Measurements from ENCODE around the gene SPAAR. TPM values are rescaled to one million over a fixed set of nuclear protein-coding genes. Genes with fewer than 3 reads are reported as not detected.

The SPAAR gene
- total RNA-seq, 4 donors from 2014 or later, result 5.6 to 70.1 (median 18.4) TPM

DNA sequence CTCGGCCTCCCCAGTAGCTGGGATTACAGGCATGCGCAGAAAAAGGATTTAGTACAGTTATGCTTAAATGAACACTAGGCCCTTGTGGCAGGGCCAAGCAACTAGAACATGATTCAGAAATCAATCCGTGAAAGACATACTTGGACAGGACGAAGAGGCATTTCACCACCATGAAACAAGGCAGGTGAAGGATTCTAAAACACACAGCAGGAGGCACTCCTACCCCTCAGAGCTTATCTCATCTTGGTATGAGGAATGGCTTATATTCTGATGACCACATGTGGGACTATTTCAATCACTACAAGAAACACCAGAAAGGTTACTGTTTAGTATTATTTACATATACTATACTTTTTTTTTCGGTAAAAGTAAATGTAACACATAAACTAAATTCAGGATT is 33.0 kb downstream of the SPAAR start:
- ATAC-seq (ENCODE audit: low FRiP score) (no peak), DNase-seq (ENCODE audit: low spot score) (no peak)
- TF ChIP-seq, protein P1, sequence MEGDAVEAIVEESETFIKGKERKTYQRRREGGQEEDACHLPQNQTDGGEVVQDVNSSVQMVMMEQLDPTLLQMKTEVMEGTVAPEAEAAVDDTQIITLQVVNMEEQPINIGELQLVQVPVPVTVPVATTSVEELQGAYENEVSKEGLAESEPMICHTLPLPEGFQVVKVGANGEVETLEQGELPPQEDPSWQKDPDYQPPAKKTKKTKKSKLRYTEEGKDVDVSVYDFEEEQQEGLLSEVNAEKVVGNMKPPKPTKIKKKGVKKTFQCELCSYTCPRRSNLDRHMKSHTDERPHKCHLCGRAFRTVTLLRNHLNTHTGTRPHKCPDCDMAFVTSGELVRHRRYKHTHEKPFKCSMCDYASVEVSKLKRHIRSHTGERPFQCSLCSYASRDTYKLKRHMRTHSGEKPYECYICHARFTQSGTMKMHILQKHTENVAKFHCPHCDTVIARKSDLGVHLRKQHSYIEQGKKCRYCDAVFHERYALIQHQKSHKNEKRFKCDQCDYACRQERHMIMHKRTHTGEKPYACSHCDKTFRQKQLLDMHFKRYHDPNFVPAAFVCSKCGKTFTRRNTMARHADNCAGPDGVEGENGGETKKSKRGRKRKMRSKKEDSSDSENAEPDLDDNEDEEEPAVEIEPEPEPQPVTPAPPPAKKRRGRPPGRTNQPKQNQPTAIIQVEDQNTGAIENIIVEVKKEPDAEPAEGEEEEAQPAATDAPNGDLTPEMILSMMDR (IDR thresholded peaks at IDR 0.05), result no peak

DNA sequence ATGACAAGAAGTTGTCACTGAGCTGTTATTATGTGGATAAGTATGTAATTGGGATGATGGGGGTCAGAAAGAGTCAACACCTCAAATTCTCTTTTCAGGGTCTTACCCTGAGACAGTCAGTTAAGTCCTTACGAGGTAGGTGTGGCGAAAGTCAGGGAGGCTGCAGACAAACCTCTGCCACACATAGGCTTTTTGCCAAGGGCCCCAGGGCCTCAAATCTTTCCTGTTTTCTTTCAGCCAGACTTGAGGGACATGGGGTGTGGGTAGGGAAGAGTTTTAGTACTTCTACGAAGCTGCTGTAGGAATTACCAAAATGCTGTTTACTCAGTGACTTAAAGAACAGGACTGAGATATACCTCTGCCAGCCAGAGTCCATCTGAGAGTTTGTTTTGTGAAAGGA is 34.9 kb downstream of the SPAAR start:
- DNase-seq (ENCODE audit: low spot score), result no peak
- TF ChIP-seq, protein P1 (IDR thresholded peaks at IDR 0.05), result no peak
- no peak for ATAC-seq (ENCODE audit: low FRiP score)

DNA sequence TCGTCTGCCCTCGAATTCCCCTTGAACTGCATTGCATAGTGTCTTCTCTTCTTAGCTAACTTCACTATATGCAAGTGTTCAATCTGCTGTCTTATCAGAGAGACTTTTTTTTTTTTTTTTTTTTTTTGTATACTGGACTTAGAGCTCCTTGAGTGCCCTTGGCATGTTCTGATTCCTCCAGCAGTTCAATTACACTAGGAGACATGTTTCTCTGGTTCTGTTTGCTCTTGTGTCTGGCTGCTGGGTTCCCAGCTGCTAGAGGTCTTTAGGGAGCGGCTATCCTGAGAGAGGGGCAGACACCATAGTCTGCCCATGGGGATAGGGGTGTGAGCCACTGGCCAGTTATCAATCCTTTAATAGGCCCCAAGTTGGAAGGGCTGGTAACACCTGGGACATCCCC is 35.6 kb downstream of the SPAAR start:
- ATAC-seq (ENCODE audit: low FRiP score), result no peak
- TF ChIP-seq, protein P1 (IDR thresholded peaks at IDR 0.05), result no peak
- no peak for DNase-seq (ENCODE audit: low spot score)

DNA sequence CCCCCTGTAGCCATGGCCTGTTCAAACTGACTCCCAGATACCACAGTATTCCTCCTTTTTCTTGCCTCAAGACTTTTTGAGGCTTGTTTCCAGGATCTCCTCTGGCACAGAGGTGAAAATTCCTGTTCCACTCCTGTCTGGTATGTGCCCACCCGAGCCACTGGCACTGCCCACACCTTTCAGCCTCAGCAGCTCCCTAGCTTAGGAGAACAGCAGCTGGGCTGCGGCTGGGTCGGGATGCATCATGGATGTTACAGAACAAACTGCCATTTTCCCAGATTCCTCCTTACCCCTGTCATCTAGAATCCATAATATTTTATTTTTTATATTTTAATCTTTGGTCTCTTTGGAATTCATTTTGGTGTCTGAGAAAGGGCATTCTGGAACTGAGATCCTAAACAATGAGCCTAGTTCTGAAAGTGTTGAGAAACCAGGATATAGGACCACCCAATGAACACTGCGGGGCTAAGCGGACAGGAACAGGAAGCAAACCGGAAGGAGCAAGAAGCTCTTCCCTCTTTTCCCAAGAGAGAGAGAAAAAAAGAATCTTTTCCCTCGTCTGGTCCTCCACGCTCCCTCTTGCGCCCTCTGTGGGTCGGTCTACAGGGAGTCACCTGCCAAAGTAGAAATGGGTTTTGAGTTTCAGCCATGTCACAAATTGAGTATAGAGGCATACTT is 36.2 kb downstream of the SPAAR start:
- peak; percentile 89 for ATAC-seq (ENCODE audit: low FRiP score)
- TF ChIP-seq, protein P1 (IDR thresholded peaks at IDR 0.05), result peak in 1 of 3 donors; percentile 78
- peak; percentile 75 for DNase-seq (ENCODE audit: low spot score)

DNA sequence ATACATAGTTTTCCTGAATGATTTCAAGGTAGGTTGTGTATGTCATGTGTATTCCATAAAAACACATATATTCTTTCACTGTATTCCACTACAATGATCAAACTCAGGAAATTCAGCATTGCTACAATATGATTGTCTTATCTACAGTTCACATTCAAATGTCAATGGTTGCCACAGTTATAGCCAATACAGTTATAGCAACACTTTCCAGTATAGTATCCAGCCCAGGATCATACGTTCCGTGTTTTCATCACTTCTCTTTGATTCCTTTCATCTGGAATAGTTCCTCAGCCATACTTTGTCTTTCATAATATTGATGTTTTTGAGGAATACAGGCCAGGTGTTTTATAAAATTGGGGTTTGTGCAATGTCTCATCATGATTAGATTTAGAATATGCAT is 39.2 kb downstream of the SPAAR start:
- TF ChIP-seq, protein P1 (IDR thresholded peaks at IDR 0.05), result no peak
- DNase-seq (ENCODE audit: low spot score) (no peak), ATAC-seq (ENCODE audit: low FRiP score) (no peak)

DNA sequence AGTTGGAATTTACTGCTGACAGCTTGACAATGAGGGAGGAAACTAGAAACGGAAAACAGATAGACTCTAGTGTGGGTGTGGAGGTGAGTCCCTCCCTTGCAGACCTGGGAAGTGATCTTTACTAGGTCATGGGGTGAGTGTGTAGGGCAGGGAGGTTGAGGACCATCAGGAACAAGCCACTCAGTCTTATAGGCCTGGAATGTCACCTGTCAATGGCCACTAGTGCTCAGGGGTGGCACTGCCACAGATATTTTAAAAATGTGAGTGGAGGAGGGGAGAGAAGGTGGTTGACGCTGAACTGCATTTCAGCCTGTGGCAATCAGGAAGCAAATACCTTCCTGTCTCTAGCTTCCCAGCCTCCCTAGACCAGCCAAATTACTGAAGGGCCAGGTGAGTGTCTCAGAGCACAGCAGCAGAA is 39.6 kb downstream of the SPAAR start:
- ATAC-seq (ENCODE audit: low FRiP score) (no peak), DNase-seq (ENCODE audit: low spot score) (no peak)
- TF ChIP-seq, protein P1 (IDR thresholded peaks at IDR 0.05), result no peak

DNA sequence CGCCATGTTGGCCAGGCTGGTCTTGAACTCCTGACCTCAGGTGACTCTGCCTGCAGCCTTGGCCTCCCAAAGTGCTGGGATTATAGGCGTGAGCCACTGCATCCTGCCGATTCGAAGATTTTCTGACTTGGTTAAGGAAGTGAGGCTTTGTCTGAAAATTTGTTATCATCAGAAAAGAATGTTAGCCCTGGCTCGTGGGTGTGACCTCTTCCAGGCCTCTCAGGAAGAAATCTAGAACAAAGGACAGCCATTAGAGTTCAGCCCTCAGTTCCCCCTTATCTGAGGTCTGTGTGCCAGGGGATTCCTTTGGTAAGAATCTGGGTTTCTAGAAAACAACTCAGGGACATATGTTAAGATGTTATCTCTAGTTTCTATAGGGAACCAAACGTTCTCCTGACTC is 42.4 kb downstream of the SPAAR start:
- ATAC-seq (ENCODE audit: low FRiP score) (no peak), DNase-seq (ENCODE audit: low spot score) (no peak)
- TF ChIP-seq, protein P1 (IDR thresholded peaks at IDR 0.05), result no peak
